Mesothelial cell of epicardium (in vitro differentiated cells): ENCODE results near the gene HEPACAM2. TPM values are rescaled to one million over a fixed set of nuclear protein-coding genes. Genes with fewer than 3 reads are reported as not detected.

Source experiments
- DNase-seq, 2 experiments: peaks; one replicate each; pipeline ENCODE4 v3.0.0; 2021; ENCODE audit warnings: low spot score in 2 of 2; ENCODE audit not compliant: unreplicated experiment in 2 of 2
- H3K27ac Mint-ChIP-seq: 2 replicates; pipeline ENCODE4 v1.8.0; 2021; ENCODE audit warnings: mixed read lengths
- H3K27me3 Mint-ChIP-seq: 2 replicates; pipeline ENCODE4 v1.8.0; 2021; ENCODE audit warnings: low read depth, mixed read lengths
- H3K36me3 Mint-ChIP-seq: 2 replicates; pipeline ENCODE4 v1.8.0; 2021; ENCODE audit warnings: mixed read lengths
- H3K4me1 Mint-ChIP-seq: 2 replicates; pipeline ENCODE4 v1.8.0; 2021; ENCODE audit warnings: mixed read lengths
- H3K4me3 Mint-ChIP-seq: 2 replicates; pipeline ENCODE4 v1.8.0; 2021; ENCODE audit warnings: mild to moderate bottlenecking, moderate library complexity, mixed read lengths
- H3K9me3 Mint-ChIP-seq: 2 replicates; pipeline ENCODE4 v1.8.0; 2021; ENCODE audit warnings: mixed read lengths
- CTCF ChIP-seq: fragments of 200-600 bp; sonication (generic); IDR thresholded peaks from one replicate; pipeline ENCODE4 v1.5.0; 2021; ENCODE audit warnings: antibody characterized with exemption; ENCODE audit not compliant: unreplicated experiment
- total RNA-seq: library from RNA; stranded (reverse); gene quantifications from 3 replicates; pipeline ENCODE4 v1.2.1, GENCODE V29; 2021

HEPACAM2 gene
- total RNA-seq, 1 donor from 2014 or later: not detected

GRCh38 chr7:93203496-93203895 is 22.8 kb downstream of the HEPACAM2 start:
- no peak for TF ChIP-seq CTCF
- no peaks in the 10 kb centered on the region for H3K9me3 Mint-ChIP-seq
- DNase-seq: no peak
- H3K27ac Mint-ChIP-seq: no peak overlapping the region
- H3K36me3 Mint-ChIP-seq: no peaks in the 10 kb centered on the region
- H3K4me3 Mint-ChIP-seq: no peak overlapping the region
- peaks cover 85% of the 10 kb centered on the region for H3K27me3 Mint-ChIP-seq
- no peaks in the 10 kb centered on the region for H3K4me1 Mint-ChIP-seq

DNA sequence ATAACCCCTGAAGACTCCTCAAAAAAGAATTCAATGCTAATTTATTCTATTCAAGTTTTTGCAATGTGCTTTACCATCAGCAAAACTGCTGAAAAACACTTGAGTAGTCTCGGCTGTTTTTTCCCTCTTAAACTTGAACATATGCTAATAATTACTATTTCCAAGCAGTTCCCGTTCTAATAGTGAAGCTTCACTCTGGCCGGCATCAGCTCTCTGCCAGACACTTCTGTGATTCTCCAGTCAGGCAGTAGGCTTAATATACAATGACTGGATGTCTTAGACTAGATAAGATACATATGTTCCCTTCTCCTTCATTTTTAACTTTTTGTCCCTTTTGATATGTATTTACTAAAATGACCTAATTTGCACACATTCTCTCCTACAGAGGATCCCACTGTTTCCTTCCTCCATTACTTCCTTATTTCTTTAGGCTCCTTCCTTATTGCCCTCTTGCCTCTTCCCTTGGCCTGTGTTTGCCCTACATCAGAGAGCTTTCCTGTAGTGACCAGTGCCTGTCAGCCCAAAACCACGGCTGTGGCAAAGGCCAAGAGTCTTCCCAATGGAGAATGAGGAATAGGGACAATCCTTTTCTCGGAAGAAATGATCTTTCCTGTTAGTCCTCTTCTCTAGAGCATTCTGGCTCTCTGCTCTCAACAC is 23.5 kb downstream of the HEPACAM2 start:
- peaks cover 79% of the 10 kb centered on the region for H3K27me3 Mint-ChIP-seq
- no peaks in the 10 kb centered on the region for H3K36me3 Mint-ChIP-seq
- H3K27ac Mint-ChIP-seq: no peak overlapping the region
- TF ChIP-seq CTCF: no peak
- no peak for DNase-seq
- H3K4me3 Mint-ChIP-seq: no peak overlapping the region
- no peaks in the 10 kb centered on the region for H3K4me1 Mint-ChIP-seq
- H3K9me3 Mint-ChIP-seq: no peaks in the 10 kb centered on the region

- no peaks in the 10 kb centered on the region for H3K9me3 Mint-ChIP-seq
- H3K27ac Mint-ChIP-seq: no peak overlapping the region
- no peaks in the 10 kb centered on the region for H3K4me1 Mint-ChIP-seq
- H3K27me3 Mint-ChIP-seq: peaks cover 68% of the 10 kb centered on the region
- DNase-seq: no peak
- no peak for TF ChIP-seq CTCF
- no peak overlapping the region for H3K4me3 Mint-ChIP-seq
- no peaks in the 10 kb centered on the region for H3K36me3 Mint-ChIP-seq
These were observed 27.8 kb downstream of the HEPACAM2 start for GRCh38 chr7:93198472-93198871.

- Mint-ChIP-seq H3K36me3 (no peaks in the 10 kb centered on the region), H3K4me3 (no peak overlapping the region), H3K9me3 (no peaks in the 10 kb centered on the region), H3K27me3 (peaks cover 73% of the 10 kb centered on the region), H3K27ac (no peak overlapping the region), H3K4me1 (no peaks in the 10 kb centered on the region)
- TF ChIP-seq CTCF: no peak
- DNase-seq: no peak
These were observed 29.9 kb downstream of the HEPACAM2 start for GRCh38 chr7:93196336-93196735.

- Mint-ChIP-seq H3K27me3 (peaks cover 72% of the 10 kb centered on the region), H3K4me1 (no peaks in the 10 kb centered on the region)
- DNase-seq: no peak
These were observed 31.9 kb downstream of the HEPACAM2 start for GRCh38 chr7:93194386-93194785.

More at GRCh38 chr7:93194386-93194785, 31.9 kb downstream of the HEPACAM2 start:
- no peak overlapping the region for H3K27ac Mint-ChIP-seq
- no peaks in the 10 kb centered on the region for H3K36me3 Mint-ChIP-seq
- H3K9me3 Mint-ChIP-seq: no peaks in the 10 kb centered on the region
- TF ChIP-seq CTCF: no peak
- H3K4me3 Mint-ChIP-seq: no peak overlapping the region
